CD14-positive monocyte (primary cell): Measurements from ENCODE around the gene MUC13. TPM values are rescaled to one million over a fixed set of nuclear protein-coding genes. Genes with fewer than 3 reads are reported as not detected.

Experiments used
- DNase-seq, 3 donors: peaks; one replicate each; pipeline ENCODE4 v3.0.0-alpha.2; 2011 to 2022
- H2AFZ ChIP-seq: 2 replicates; pipeline ENCODE4 v1.6.0; 2012; ENCODE audit warnings: mild to moderate bottlenecking, low read depth, low read length, inconsistent platforms; ENCODE audit not compliant: insufficient read depth, poor library complexity, severe bottlenecking
- H3K27ac ChIP-seq, 2 donors: 1 replicate in 1 of 2; 2 replicates in 1 of 2; pipeline ENCODE4 v1.5.1; 2012 to 2013; ENCODE audit warnings: low read length in 2 of 2, control low read depth in 1 of 2, inconsistent platforms in 1 of 2, low read depth in 1 of 2, mild to moderate bottlenecking in 1 of 2
- H3K27me3 ChIP-seq, 2 donors: one replicate each; pipeline versions ENCODE4 v1.6.0 to v1.6.1; 2011 to 2013; ENCODE audit warnings: low read length in 2 of 2; ENCODE audit not compliant: control insufficient read depth in 2 of 2, insufficient read depth in 2 of 2
- H3K36me3 ChIP-seq, 2 donors: replicated peaks in 1 of 2; 1 replicate in 1 of 2; 2 replicates in 1 of 2; pipeline versions ENCODE4 v1.5.1 to v1.6.1; 2012 to 2013; ENCODE audit warnings: low read length in 2 of 2, control low read depth in 1 of 2, inconsistent platforms in 1 of 2, mild to moderate bottlenecking in 1 of 2; ENCODE audit not compliant: insufficient read depth in 2 of 2, control insufficient read depth in 1 of 2
- H3K4me1 ChIP-seq, 2 donors: 1 replicate in 1 of 2; 2 replicates in 1 of 2; pipeline versions ENCODE4 v1.5.1 to v1.6.1; 2012 to 2013; ENCODE audit warnings: low read length in 2 of 2, control low read depth in 1 of 2, inconsistent platforms in 1 of 2, mild to moderate bottlenecking in 1 of 2, moderate library complexity in 1 of 2; ENCODE audit not compliant: insufficient read depth in 2 of 2, control insufficient read depth in 1 of 2
- H3K4me2 ChIP-seq: replicated peaks from 2 replicates; pipeline ENCODE3; 2012; ENCODE audit warnings: low read length, moderate library complexity, mild to moderate bottlenecking; ENCODE audit not compliant: poor library complexity, severe bottlenecking; ENCODE audit errors: extremely low read depth
- H3K4me3 ChIP-seq, 3 experiments: fragments of 200-600 bp in 1 of 3; sonication (generic) in 1 of 3; replicated peaks in 1 of 3; 1 replicate in 2 of 3; 2 replicates in 1 of 3; pipeline ENCODE4 v1.5.1; 2011 to 2013; ENCODE audit warnings: low read length in 3 of 3, mild to moderate bottlenecking in 3 of 3, control low read depth in 2 of 3, low read depth in 2 of 3, inconsistent platforms in 1 of 3, moderate library complexity in 1 of 3
- H3K79me2 ChIP-seq: 2 replicates; pipeline ENCODE4 v1.6.0; 2012; ENCODE audit warnings: mild to moderate bottlenecking, control low read depth, inconsistent platforms, low read length, moderate library complexity; ENCODE audit not compliant: insufficient read depth
- H3K9ac ChIP-seq: 2 replicates; pipeline ENCODE4 v1.6.0; 2017; ENCODE audit warnings: low read length, mild to moderate bottlenecking; ENCODE audit not compliant: insufficient read depth, poor library complexity, severe bottlenecking
- H3K9me3 ChIP-seq, 2 donors: replicated peaks in 1 of 2; 1 replicate in 1 of 2; 2 replicates in 1 of 2; pipeline versions ENCODE4 v1.5.1 to v1.6.1; 2012 to 2013; ENCODE audit warnings: low read length in 2 of 2, control low read depth in 1 of 2; ENCODE audit not compliant: control insufficient read depth in 1 of 2, insufficient read depth in 1 of 2
- H4K20me1 ChIP-seq: 2 replicates; pipeline ENCODE4 v1.6.0; 2012; ENCODE audit warnings: mild to moderate bottlenecking, low read length, control low read depth, moderate library complexity; ENCODE audit not compliant: insufficient read depth
- H3K27ac Mint-ChIP-seq, 7 donors: one replicate each; pipeline ENCODE4 v1.8.0; 2020; ENCODE audit warnings: mild to moderate bottlenecking in 7 of 7, mixed read lengths in 7 of 7, moderate library complexity in 6 of 7, inconsistent platforms in 2 of 7
- H3K27me3 Mint-ChIP-seq, 3 donors: one replicate each; pipeline ENCODE4 v1.8.0; 2021 to 2022; ENCODE audit warnings: low read depth in 3 of 3, mild to moderate bottlenecking in 3 of 3, mixed read lengths in 3 of 3, moderate library complexity in 3 of 3, inconsistent platforms in 1 of 3
- H3K36me3 Mint-ChIP-seq, 2 donors: one replicate each; pipeline ENCODE4 v1.8.0; 2020; ENCODE audit warnings: mixed read lengths in 2 of 2, inconsistent platforms in 1 of 2, mild to moderate bottlenecking in 1 of 2
- H3K4me1 Mint-ChIP-seq: one replicate; pipeline ENCODE4 v1.8.0; 2020; ENCODE audit warnings: mild to moderate bottlenecking, mixed read lengths
- H3K4me3 Mint-ChIP-seq, 2 donors: one replicate each; pipeline ENCODE4 v1.8.0; 2020; ENCODE audit warnings: mild to moderate bottlenecking in 2 of 2, mixed read lengths in 2 of 2, moderate library complexity in 1 of 2
- H3K9me3 Mint-ChIP-seq, 7 donors: one replicate each; pipeline ENCODE4 v1.8.0; 2020 to 2022; ENCODE audit warnings: mixed read lengths in 7 of 7, mild to moderate bottlenecking in 6 of 7, moderate library complexity in 6 of 7, inconsistent platforms in 2 of 7
- WGBS: methylation state at CpG from one replicate; pipeline ENCODE4 v1.1.5; 2013; ENCODE audit warnings: missing lambda C conversion rate; ENCODE audit not compliant: insufficient coverage; 5-methylcytosine and 5-hydroxymethylcytosine counted together
- intact Hi-C, 2 donors: fragments of 100-400 bp; cut with micrococcal nuclease; formaldehyde crosslinking; loops; one replicate each; pipeline versions ENCODE4 v1.15.0 to v1.15.1; 2023
- polyA plus RNA-seq, 3 donors: library from polyadenylated mRNA; depleted of rRNA in 1 of 3; unstranded in 2 of 3; stranded (reverse) in 1 of 3; fragments of 300-500 nt in 2 of 3; fragments of >200 nt in 1 of 3; fragmentation: Illumina TruSeq in 2 of 3; gene quantifications; 1 replicate in 2 of 3; 2 replicates in 1 of 3; pipeline ENCODE4 v1.2.3, GENCODE V29; 2012 to 2021
- TF ChIP-seq, protein P1 (sequence below): fragments of 200-600 bp; IDR thresholded peaks from one replicate; pipeline ENCODE4 v1.8.0; 2022; ENCODE audit warnings: antibody characterized with exemption, mild to moderate bottlenecking

Gene MUC13
- polyA plus RNA-seq, 3 donors, result not detected

DNA sequence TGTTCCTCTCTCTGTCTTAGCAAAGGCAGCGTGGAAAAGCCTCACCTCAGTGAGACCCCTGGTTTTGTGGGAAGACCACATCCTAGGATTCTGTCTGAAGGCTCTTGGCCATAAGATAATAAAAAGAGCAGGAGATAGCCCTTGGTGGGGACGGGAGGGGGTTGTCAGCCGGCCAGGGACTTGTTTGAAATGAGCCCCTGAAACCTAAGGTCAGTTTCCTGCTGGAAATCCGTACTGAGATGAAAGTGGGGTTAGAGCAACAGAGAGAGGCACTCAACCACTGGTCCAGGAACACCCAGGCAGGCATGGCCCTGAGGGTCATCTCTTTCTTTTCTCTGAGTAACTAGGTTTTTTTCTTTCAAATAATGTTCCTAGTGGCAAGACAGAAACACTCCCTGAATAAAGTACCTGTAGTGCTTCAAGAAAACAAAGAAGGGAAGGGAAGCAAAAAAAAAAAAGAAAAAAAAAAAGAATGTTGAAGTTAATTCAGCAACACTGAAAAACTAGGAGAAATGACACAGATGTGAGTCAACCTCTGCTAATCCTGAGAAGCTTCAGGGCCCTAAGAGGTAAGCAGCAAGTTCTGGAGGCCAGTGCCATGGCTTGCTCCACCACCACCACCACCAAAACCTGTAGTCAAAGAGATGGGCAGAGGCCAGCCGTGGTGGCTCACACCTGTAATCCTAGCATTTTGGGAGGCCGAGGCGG, 50.6 kb downstream of the MUC13 start:
- H3K4me1 ChIP-seq, result peaks cover 12 to 21% of the 10 kb centered on the region in 2 donors
- 73% methylated on average over 4 of the region's 7 CpGs for WGBS
- no peak overlapping the region for H2AFZ ChIP-seq
- H3K27me3 Mint-ChIP-seq, result peaks cover 43 to 55% (median 54%) of the 10 kb centered on the region in 3 donors
- H3K9me3 ChIP-seq, result peaks cover 0 to 4% of the 10 kb centered on the region in 2 donors
- no peak overlapping the region for H3K4me2 ChIP-seq
- H3K36me3 Mint-ChIP-seq, result peaks cover 0 to 4% of the 10 kb centered on the region in 2 donors
- no peak overlapping the region for H3K9ac ChIP-seq
- peak overlapping the region in 2 of 7 donors; percentile 11 to 66 for H3K27ac Mint-ChIP-seq
- H3K4me3 ChIP-seq, result no peak overlapping the region
- H3K4me1 Mint-ChIP-seq, result peaks cover 22% of the 10 kb centered on the region
- no peaks in the 10 kb centered on the region for H4K20me1 ChIP-seq
- peak overlapping the region in 1 of 2 donors; percentile 76 for H3K4me3 Mint-ChIP-seq
- no peak for DNase-seq
- no peak overlapping the region for H3K27ac ChIP-seq
- no peaks in the 10 kb centered on the region for H3K36me3 ChIP-seq
- H3K79me2 ChIP-seq, result no peaks in the 10 kb centered on the region
- peaks cover 32 to 40% of the 10 kb centered on the region in 2 donors for H3K27me3 ChIP-seq
- H3K9me3 Mint-ChIP-seq, result peaks cover 0 to 14% (median 5%) of the 10 kb centered on the region in 7 donors
- intact Hi-C loops, result no loop called here
- TF ChIP-seq, protein P1, sequence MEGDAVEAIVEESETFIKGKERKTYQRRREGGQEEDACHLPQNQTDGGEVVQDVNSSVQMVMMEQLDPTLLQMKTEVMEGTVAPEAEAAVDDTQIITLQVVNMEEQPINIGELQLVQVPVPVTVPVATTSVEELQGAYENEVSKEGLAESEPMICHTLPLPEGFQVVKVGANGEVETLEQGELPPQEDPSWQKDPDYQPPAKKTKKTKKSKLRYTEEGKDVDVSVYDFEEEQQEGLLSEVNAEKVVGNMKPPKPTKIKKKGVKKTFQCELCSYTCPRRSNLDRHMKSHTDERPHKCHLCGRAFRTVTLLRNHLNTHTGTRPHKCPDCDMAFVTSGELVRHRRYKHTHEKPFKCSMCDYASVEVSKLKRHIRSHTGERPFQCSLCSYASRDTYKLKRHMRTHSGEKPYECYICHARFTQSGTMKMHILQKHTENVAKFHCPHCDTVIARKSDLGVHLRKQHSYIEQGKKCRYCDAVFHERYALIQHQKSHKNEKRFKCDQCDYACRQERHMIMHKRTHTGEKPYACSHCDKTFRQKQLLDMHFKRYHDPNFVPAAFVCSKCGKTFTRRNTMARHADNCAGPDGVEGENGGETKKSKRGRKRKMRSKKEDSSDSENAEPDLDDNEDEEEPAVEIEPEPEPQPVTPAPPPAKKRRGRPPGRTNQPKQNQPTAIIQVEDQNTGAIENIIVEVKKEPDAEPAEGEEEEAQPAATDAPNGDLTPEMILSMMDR, result no peak

- Histone ChIP-seq H3K4me2 (no peak overlapping the region), H3K27me3 (peaks cover 23 to 31% of the 10 kb centered on the region in 2 donors), H3K4me3 (no peak overlapping the region), H3K9ac (no peak overlapping the region), H3K79me2 (no peaks in the 10 kb centered on the region), H3K27ac (no peak overlapping the region), H4K20me1 (no peaks in the 10 kb centered on the region), H2AFZ (no peak overlapping the region), H3K36me3 (no peaks in the 10 kb centered on the region), H3K4me1 (peaks cover 20 to 30% of the 10 kb centered on the region in 2 donors), H3K9me3 (no peaks in the 10 kb centered on the region)
- 96% methylated on average over 4 of the region's 13 CpGs for WGBS
- peaks cover 34 to 47% (median 46%) of the 10 kb centered on the region in 3 donors for H3K27me3 Mint-ChIP-seq
- H3K27ac Mint-ChIP-seq, result no peak overlapping the region
- TF ChIP-seq, protein P1, result no peak
- peaks cover 27% of the 10 kb centered on the region for H3K4me1 Mint-ChIP-seq
- intact Hi-C loops, result no loop called here
- H3K4me3 Mint-ChIP-seq, result peak overlapping the region in 1 of 2 donors; percentile 9
- DNase-seq, result no peak
- peaks cover 0 to 4% of the 10 kb centered on the region in 2 donors for H3K36me3 Mint-ChIP-seq
- H3K9me3 Mint-ChIP-seq, result peaks cover 0 to 11% (median 5%) of the 10 kb centered on the region in 7 donors
Observed at GRCh38 chr3:124882816-124883747, 51.5 kb downstream of the MUC13 start.
